Subcutaneous abdominal adipose tissue (tissue), 5 donors: ENCODE results near the gene MBD6.
"Not testable (repeated sequence)": the region's sequence is repeated elsewhere in the genome, so short reads cannot be mapped to it uniquely, and the experiment has no call there.

Experiments used
- H3K27ac ChIP-seq: one replicate; pipeline ENCODE4 v1.7.0; 2013; ENCODE audit warnings: low read depth, mild to moderate bottlenecking, inconsistent platforms, low read length, moderate library complexity
- H3K27me3 ChIP-seq, 5 donors: one replicate each; pipeline ENCODE4 v1.7.0; 2013; ENCODE audit warnings: low read length in 5 of 5, inconsistent platforms in 1 of 5; ENCODE audit not compliant: control insufficient read depth in 5 of 5, insufficient read depth in 4 of 5
- H3K36me3 ChIP-seq, 5 donors: one replicate each; pipeline ENCODE4 v1.7.0; 2013; ENCODE audit warnings: low read length in 5 of 5; ENCODE audit not compliant: control insufficient read depth in 5 of 5, insufficient read depth in 5 of 5
- H3K4me1 ChIP-seq, 5 donors: one replicate each; pipeline ENCODE4 v1.7.0; 2013; ENCODE audit warnings: low read length in 5 of 5, mild to moderate bottlenecking in 3 of 5, moderate library complexity in 1 of 5; ENCODE audit not compliant: control insufficient read depth in 5 of 5, insufficient read depth in 5 of 5
- H3K4me3 ChIP-seq, 5 donors: one replicate each; pipeline ENCODE4 v1.7.0; 2013; ENCODE audit warnings: low read length in 5 of 5, low read depth in 1 of 5
- H3K9ac ChIP-seq, 5 donors: one replicate each; pipeline ENCODE4 v1.7.0; 2013; ENCODE audit warnings: low read length in 5 of 5, mild to moderate bottlenecking in 4 of 5, moderate library complexity in 3 of 5
- H3K9me3 ChIP-seq, 5 donors: one replicate each; pipeline ENCODE4 v1.7.0; 2013; ENCODE audit warnings: low read length in 5 of 5; ENCODE audit not compliant: control insufficient read depth in 5 of 5
- donor health status: healthy.
- donor health status: healthy.
- donor health status: healthy.
- donor health status: healthy.
- donor health status: healthy.

Gene MBD6

GRCh38 chr12:57500213-57500612, 22.4 kb upstream of the MBD6 start:
- no peak overlapping the region for H3K4me3 ChIP-seq
- H3K9me3 ChIP-seq, result no peaks in the 10 kb centered on the region
- H3K27me3 ChIP-seq, result no peaks in the 10 kb centered on the region
- peaks cover 16 to 81% (median 63%) of the 10 kb centered on the region in 5 donors for H3K36me3 ChIP-seq
- no peak overlapping the region for H3K27ac ChIP-seq
- no peak overlapping the region for H3K9ac ChIP-seq
- no peaks in the 10 kb centered on the region for H3K4me1 ChIP-seq

GRCh38 chr12:57502311-57502969, 20.2 kb upstream of the MBD6 start:
- not testable (repeated sequence) for H3K4me1 ChIP-seq, H3K4me3 ChIP-seq, H3K27me3 ChIP-seq, H3K9ac ChIP-seq, H3K9me3 ChIP-seq, H3K27ac ChIP-seq
- peaks cover 9 to 81% (median 65%) of the 10 kb centered on the region in 5 donors for H3K36me3 ChIP-seq

- H3K27me3 ChIP-seq, H3K9ac ChIP-seq, H3K4me1 ChIP-seq, H3K27ac ChIP-seq, H3K9me3 ChIP-seq, H3K4me3 ChIP-seq: not testable (repeated sequence)
- peaks cover 5 to 73% (median 49%) of the 10 kb centered on the region in 5 donors for H3K36me3 ChIP-seq
These were observed 16.1 kb upstream of the MBD6 start for GRCh38 chr12:57506541-57506940.

- H3K27me3 ChIP-seq, H3K27ac ChIP-seq, H3K4me1 ChIP-seq, H3K9me3 ChIP-seq, H3K9ac ChIP-seq, H3K4me3 ChIP-seq: not testable (repeated sequence)
- peaks cover 11 to 76% (median 55%) of the 10 kb centered on the region in 5 donors for H3K36me3 ChIP-seq
These were observed 14.8 kb upstream of the MBD6 start for GRCh38 chr12:57507796-57508195.

- no peaks in the 10 kb centered on the region for H3K9me3 ChIP-seq
- H3K27ac ChIP-seq, result no peak overlapping the region
- no peak overlapping the region for H3K4me3 ChIP-seq
- H3K36me3 ChIP-seq, result peaks cover 21 to 74% (median 60%) of the 10 kb centered on the region in 5 donors
- H3K27me3 ChIP-seq, result no peaks in the 10 kb centered on the region
- H3K9ac ChIP-seq, result no peak overlapping the region
- no peaks in the 10 kb centered on the region for H3K4me1 ChIP-seq
These were observed 11.5 kb upstream of the MBD6 start for GRCh38 chr12:57511161-57511560.

- Histone ChIP-seq H3K4me3 (no peak overlapping the region), H3K9ac (no peak overlapping the region), H3K27ac (no peak overlapping the region), H3K27me3 (no peaks in the 10 kb centered on the region), H3K9me3 (no peaks in the 10 kb centered on the region), H3K4me1 (peaks cover 0 to under 1% (median 0%) of the 10 kb centered on the region in 5 donors), H3K36me3 (peaks cover 22 to 75% (median 62%) of the 10 kb centered on the region in 5 donors)
These were observed 10.9 kb upstream of the MBD6 start for GRCh38 chr12:57511588-57512325.

- Histone ChIP-seq H3K27ac (no peak overlapping the region), H3K27me3 (no peaks in the 10 kb centered on the region), H3K36me3 (peaks cover 22 to 84% (median 70%) of the 10 kb centered on the region in 5 donors), H3K9ac (no peak overlapping the region), H3K4me1 (peaks cover 0 to 9% (median 8%) of the 10 kb centered on the region in 5 donors), H3K4me3 (no peak overlapping the region), H3K9me3 (no peaks in the 10 kb centered on the region)
These were observed 10.0 kb upstream of the MBD6 start for GRCh38 chr12:57512665-57513064.

- no peak overlapping the region for H3K9ac ChIP-seq
- H3K27ac ChIP-seq, result no peak overlapping the region
- peaks cover 4 to 15% (median 14%) of the 10 kb centered on the region in 5 donors for H3K4me1 ChIP-seq
- H3K9me3 ChIP-seq, result no peaks in the 10 kb centered on the region
- no peak overlapping the region for H3K4me3 ChIP-seq
- H3K27me3 ChIP-seq, result no peaks in the 10 kb centered on the region
- H3K36me3 ChIP-seq, result peaks cover 22 to 87% (median 70%) of the 10 kb centered on the region in 5 donors
These were observed 9.4 kb upstream of the MBD6 start for GRCh38 chr12:57513266-57513665.

- H3K4me3 ChIP-seq, H3K9ac ChIP-seq, H3K27ac ChIP-seq, H3K9me3 ChIP-seq, H3K27me3 ChIP-seq: not testable (repeated sequence)
- Histone ChIP-seq H3K36me3 (peaks cover 22 to 87% (median 70%) of the 10 kb centered on the region in 5 donors), H3K4me1 (peaks cover 6 to 19% (median 18%) of the 10 kb centered on the region in 5 donors)
These were observed 8.9 kb upstream of the MBD6 start for GRCh38 chr12:57513677-57514076.

- not testable (repeated sequence) for H3K4me3 ChIP-seq, H3K27me3 ChIP-seq, H3K9me3 ChIP-seq, H3K9ac ChIP-seq
- Histone ChIP-seq H3K36me3 (peaks cover 19 to 84% (median 70%) of the 10 kb centered on the region in 5 donors), H3K27ac (peak overlapping the region; percentile 4), H3K4me1 (peaks cover 8 to 25% (median 24%) of the 10 kb centered on the region in 5 donors)
These were observed 8.4 kb upstream of the MBD6 start for GRCh38 chr12:57514246-57514645.
